CD4-positive, CD25-positive, alpha-beta regulatory T cell (primary cell): ENCODE data around the gene VASP. TPM values are rescaled to one million over a fixed set of nuclear protein-coding genes. Genes with fewer than 3 reads are reported as not detected.

Experiments
- ATAC-seq, 2 donors: fragments of 150-1000 bp; cut with Tn5 transposase; one replicate each; pipeline ENCODE4 v1.10.0; 2021; ENCODE audit warnings: low read depth in 2 of 2, moderate number of reproducible peaks in 2 of 2, moderate library complexity in 1 of 2
- DNase-seq, 3 donors: peaks; one replicate each; pipeline versions ENCODE4 v3.0.0 to v3.0.0-alpha.2; 2012 to 2022; ENCODE audit warnings: mixed read lengths in 1 of 3
- H3K27ac ChIP-seq: one replicate; pipeline ENCODE4 v1.7.0; 2013; ENCODE audit warnings: mild to moderate bottlenecking, low read length; ENCODE audit not compliant: insufficient read depth, poor library complexity, severe bottlenecking
- H3K27me3 ChIP-seq: one replicate; pipeline ENCODE4 v1.7.0; 2013; ENCODE audit warnings: low read length; ENCODE audit not compliant: control insufficient read depth, insufficient read depth
- H3K36me3 ChIP-seq: one replicate; pipeline ENCODE4 v1.7.0; 2013; ENCODE audit warnings: mild to moderate bottlenecking, low read length, moderate library complexity; ENCODE audit not compliant: control insufficient read depth, insufficient read depth
- H3K4me1 ChIP-seq: 2 replicates; pipeline ENCODE4 v1.7.0; 2013; ENCODE audit warnings: mild to moderate bottlenecking, low read length; ENCODE audit not compliant: insufficient read depth, control insufficient read depth, poor library complexity, severe bottlenecking
- H3K4me3 ChIP-seq: one replicate; pipeline ENCODE4 v1.7.0; 2013; ENCODE audit warnings: low read depth, mild to moderate bottlenecking, low read length, moderate library complexity
- H3K9me3 ChIP-seq, 2 experiments: 1 replicate in 1 of 2; 2 replicates in 1 of 2; pipeline ENCODE4 v1.7.0; 2013; ENCODE audit warnings: low read length in 2 of 2, mild to moderate bottlenecking in 1 of 2, moderate library complexity in 1 of 2; ENCODE audit not compliant: control insufficient read depth in 2 of 2
- H3K27ac Mint-ChIP-seq, 3 donors: one replicate each; pipeline ENCODE4 v1.8.0; 2020 to 2022; ENCODE audit warnings: mild to moderate bottlenecking in 3 of 3, mixed read lengths in 3 of 3, moderate library complexity in 2 of 3
- H3K27me3 Mint-ChIP-seq: one replicate; pipeline ENCODE4 v1.8.0; 2022; ENCODE audit warnings: mild to moderate bottlenecking, mixed read lengths
- H3K36me3 Mint-ChIP-seq: one replicate; pipeline ENCODE4 v1.8.0; 2020; ENCODE audit warnings: mixed read lengths
- H3K4me1 Mint-ChIP-seq, 4 donors: one replicate each; pipeline ENCODE4 v1.8.0; 2020 to 2022; ENCODE audit warnings: mixed read lengths in 4 of 4, mild to moderate bottlenecking in 1 of 4
- H3K4me3 Mint-ChIP-seq, 4 donors: one replicate each; pipeline ENCODE4 v1.8.0; 2020 to 2022; ENCODE audit warnings: mild to moderate bottlenecking in 4 of 4, mixed read lengths in 4 of 4, moderate library complexity in 3 of 4
- H3K9me3 Mint-ChIP-seq, 7 donors: one replicate each; pipeline ENCODE4 v1.8.0; 2020 to 2022; ENCODE audit warnings: mixed read lengths in 7 of 7, mild to moderate bottlenecking in 3 of 7, moderate library complexity in 2 of 7
- polyA plus RNA-seq, 4 donors: library from polyadenylated mRNA; unstranded; fragments of 300-500 nt; fragmentation: Illumina TruSeq; gene quantifications; one replicate each; pipeline ENCODE4 v1.2.3, GENCODE V29; 2021
- total RNA-seq: library from RNA; stranded (reverse); gene quantifications from one replicate; pipeline ENCODE4 v1.2.3, GENCODE V29; 2022

The VASP gene
- total and polyA plus RNA-seq, 5 donors from 2014 or later, result 40.3 to 115 (median 50.5) TPM

GRCh38 chr19:45471111-45471930, 36.0 kb upstream of the VASP start:
- Histone ChIP-seq H3K36me3 (peaks cover 17% of the 10 kb centered on the region), H3K4me1 (peaks cover 34% of the 10 kb centered on the region), H3K4me3 (peak overlapping the region; percentile 31), H3K27me3 (no peaks in the 10 kb centered on the region), H3K9me3 (no peaks in the 10 kb centered on the region), H3K27ac (no peak overlapping the region)
- peaks cover 0 to 6% (median 0%) of the 10 kb centered on the region in 7 donors for H3K9me3 Mint-ChIP-seq
- peaks cover 2 to 37% (median 20%) of the 10 kb centered on the region in 4 donors for H3K4me1 Mint-ChIP-seq
- peaks cover 17% of the 10 kb centered on the region for H3K27me3 Mint-ChIP-seq
- no peaks in the 10 kb centered on the region for H3K36me3 Mint-ChIP-seq
- DNase-seq (no peak), ATAC-seq (no peak)
- H3K4me3 Mint-ChIP-seq, result peak overlapping the region; percentile 7 to 95 (median 71)
- peak overlapping the region in 1 of 3 donors; percentile 87 for H3K27ac Mint-ChIP-seq

DNA sequence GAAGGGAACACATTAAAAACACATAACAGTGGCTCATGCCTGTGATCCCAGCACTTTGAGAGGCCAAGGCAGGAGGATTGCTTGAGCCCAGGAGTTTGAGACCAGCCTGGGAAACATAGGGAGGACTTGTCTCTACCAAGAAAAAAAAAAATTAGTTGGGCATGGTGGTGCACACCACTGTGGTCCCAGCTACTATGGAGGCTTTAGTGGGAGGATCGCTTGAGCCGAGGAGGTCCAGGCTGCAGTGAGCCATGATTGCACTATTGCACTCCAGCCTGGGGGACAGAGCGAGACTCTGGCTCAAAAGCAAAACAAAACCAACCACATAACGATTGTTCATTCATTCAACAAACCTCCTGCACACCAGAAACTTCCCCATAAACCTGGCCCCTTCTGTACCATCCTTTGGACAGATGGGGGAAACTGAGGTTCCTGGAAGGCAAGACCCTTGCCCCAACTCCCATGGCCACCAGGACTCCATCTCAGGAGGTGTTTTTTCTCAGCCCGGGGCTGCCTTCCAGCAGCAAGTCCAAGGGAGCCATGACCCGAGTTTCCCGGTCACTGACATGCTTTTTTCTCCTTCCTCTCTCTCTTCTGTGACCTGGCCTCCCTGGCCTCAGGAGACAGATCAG, 35.2 kb upstream of the VASP start:
- Mint-ChIP-seq H3K9me3 (peaks cover 0 to 7% (median 0%) of the 10 kb centered on the region in 7 donors), H3K27me3 (peaks cover 13% of the 10 kb centered on the region), H3K4me1 (peaks cover 3 to 40% (median 22%) of the 10 kb centered on the region in 4 donors), H3K4me3 (peak overlapping the region; percentile 7 to 95 (median 71)), H3K27ac (peak overlapping the region in 1 of 3 donors; percentile 87), H3K36me3 (no peaks in the 10 kb centered on the region)
- no peaks in the 10 kb centered on the region for H3K9me3 ChIP-seq
- peak in 1 of 3 donors; percentile 20 for DNase-seq
- H3K27ac ChIP-seq, result no peak overlapping the region
- no peak for ATAC-seq
- peaks cover 30% of the 10 kb centered on the region for H3K4me1 ChIP-seq
- peak overlapping the region; percentile 11 for H3K4me3 ChIP-seq
- peaks cover 17% of the 10 kb centered on the region for H3K36me3 ChIP-seq
- H3K27me3 ChIP-seq, result no peaks in the 10 kb centered on the region

DNA sequence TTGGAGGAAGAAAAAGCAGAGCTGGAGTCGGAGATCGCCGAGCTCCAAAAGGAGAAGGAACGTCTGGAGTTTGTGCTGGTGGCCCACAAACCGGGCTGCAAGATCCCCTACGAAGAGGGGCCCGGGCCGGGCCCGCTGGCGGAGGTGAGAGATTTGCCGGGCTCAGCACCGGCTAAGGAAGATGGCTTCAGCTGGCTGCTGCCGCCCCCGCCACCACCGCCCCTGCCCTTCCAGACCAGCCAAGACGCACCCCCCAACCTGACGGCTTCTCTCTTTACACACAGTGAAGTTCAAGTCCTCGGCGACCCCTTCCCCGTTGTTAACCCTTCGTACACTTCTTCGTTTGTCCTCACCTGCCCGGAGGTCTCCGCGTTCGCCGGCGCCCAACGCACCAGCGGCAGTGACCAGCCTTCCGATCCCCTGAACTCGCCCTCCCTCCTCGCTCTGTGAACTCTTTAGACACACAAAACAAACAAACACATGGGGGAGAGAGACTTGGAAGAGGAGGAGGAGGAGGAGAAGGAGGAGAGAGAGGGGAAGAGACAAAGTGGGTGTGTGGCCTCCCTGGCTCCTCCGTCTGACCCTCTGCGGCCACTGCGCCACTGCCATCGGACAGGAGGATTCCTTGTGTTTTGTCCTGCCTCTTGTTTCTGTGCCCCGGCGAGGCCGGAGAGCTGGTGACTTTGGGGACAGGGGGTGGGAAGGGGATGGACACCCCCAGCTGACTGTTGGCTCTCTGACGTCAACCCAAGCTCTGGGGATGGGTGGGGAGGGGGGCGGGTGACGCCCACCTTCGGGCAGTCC, 34.5 kb upstream of the VASP start:
- ATAC-seq (no peak), DNase-seq (peak in 2 of 3 donors; percentile 24 to 56)
- Histone ChIP-seq H3K36me3 (peaks cover 17% of the 10 kb centered on the region), H3K27me3 (no peaks in the 10 kb centered on the region), H3K4me1 (peaks cover 26% of the 10 kb centered on the region), H3K4me3 (no peak overlapping the region), H3K27ac (no peak overlapping the region), H3K9me3 (no peaks in the 10 kb centered on the region)
- Mint-ChIP-seq H3K4me1 (peaks cover 4 to 41% (median 22%) of the 10 kb centered on the region in 4 donors), H3K36me3 (no peaks in the 10 kb centered on the region), H3K4me3 (peak overlapping the region in 3 of 4 donors; percentile 51 to 90 (median 59)), H3K27me3 (peaks cover 7% of the 10 kb centered on the region), H3K27ac (peak overlapping the region in 1 of 3 donors; percentile 70), H3K9me3 (peaks cover 0 to 8% (median 0%) of the 10 kb centered on the region in 7 donors)

DNA sequence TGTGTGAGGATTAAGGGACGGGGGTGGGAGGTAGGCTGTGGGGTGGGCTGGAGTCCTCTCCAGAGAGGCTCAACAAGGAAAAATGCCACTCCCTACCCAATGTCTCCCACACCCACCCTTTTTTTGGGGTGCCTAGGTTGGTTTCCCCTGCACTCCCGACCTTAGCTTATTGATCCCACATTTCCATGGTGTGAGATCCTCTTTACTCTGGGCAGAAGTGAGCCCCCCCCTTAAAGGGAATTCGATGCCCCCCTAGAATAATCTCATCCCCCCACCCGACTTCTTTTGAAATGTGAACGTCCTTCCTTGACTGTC, 34.0 kb upstream of the VASP start:
- DNase-seq, result no peak
- H3K4me3 ChIP-seq, result no peak overlapping the region
- Mint-ChIP-seq H3K36me3 (no peaks in the 10 kb centered on the region), H3K4me1 (peaks cover 9 to 42% (median 27%) of the 10 kb centered on the region in 4 donors), H3K4me3 (peak overlapping the region in 1 of 4 donors; percentile 83), H3K27me3 (peaks cover 4% of the 10 kb centered on the region), H3K27ac (peak overlapping the region in 2 of 3 donors; percentile 38 to 89), H3K9me3 (peaks cover 0 to 8% (median 0%) of the 10 kb centered on the region in 7 donors)
- no peaks in the 10 kb centered on the region for H3K9me3 ChIP-seq
- peaks cover 17% of the 10 kb centered on the region for H3K36me3 ChIP-seq
- no peak overlapping the region for H3K27ac ChIP-seq
- no peak for ATAC-seq
- peaks cover 26% of the 10 kb centered on the region for H3K4me1 ChIP-seq
- no peaks in the 10 kb centered on the region for H3K27me3 ChIP-seq

DNA sequence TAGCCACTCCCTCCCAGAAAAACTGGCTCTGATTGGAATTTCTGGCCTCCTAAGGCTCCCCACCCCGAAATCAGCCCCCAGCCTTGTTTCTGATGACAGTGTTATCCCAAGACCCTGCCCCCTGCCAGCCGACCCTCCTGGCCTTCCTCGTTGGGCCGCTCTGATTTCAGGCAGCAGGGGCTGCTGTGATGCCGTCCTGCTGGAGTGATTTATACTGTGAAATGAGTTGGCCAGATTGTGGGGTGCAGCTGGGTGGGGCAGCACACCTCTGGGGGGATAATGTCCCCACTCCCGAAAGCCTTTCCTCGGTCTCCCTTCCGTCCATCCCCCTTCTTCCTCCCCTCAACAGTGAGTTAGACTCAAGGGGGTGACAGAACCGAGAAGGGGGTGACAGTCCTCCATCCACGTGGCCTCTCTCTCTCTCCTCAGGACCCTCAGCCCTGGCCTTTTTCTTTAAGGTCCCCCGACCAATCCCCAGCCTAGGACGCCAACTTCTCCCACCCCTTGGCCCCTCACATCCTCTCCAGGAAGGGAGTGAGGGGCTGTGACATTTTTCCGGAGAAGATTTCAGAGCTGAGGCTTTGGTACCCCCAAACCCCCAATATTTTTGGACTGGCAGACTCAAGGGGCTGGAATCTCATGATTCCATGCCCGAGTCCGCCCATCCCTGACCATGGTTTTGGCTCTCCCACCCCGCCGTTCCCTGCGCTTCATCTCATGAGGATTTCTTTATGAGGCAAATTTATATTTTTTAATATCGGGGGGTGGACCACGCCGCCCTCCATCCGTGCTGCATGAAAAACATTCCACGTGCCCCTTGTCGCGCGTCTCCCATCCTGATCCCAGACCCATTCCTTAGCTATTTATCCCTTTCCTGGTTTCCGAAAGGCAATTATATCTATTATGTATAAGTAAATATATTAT, 33.3 kb upstream of the VASP start:
- Histone ChIP-seq H3K4me3 (no peak overlapping the region), H3K36me3 (peaks cover 17% of the 10 kb centered on the region), H3K27ac (no peak overlapping the region), H3K4me1 (peaks cover 27% of the 10 kb centered on the region), H3K27me3 (no peaks in the 10 kb centered on the region), H3K9me3 (no peaks in the 10 kb centered on the region)
- DNase-seq, result peak in 2 of 3 donors; percentile 18 to 55
- peaks cover 9 to 41% (median 29%) of the 10 kb centered on the region in 4 donors for H3K4me1 Mint-ChIP-seq
- no peaks in the 10 kb centered on the region for H3K36me3 Mint-ChIP-seq
- peaks cover 0 to 8% (median 0%) of the 10 kb centered on the region in 7 donors for H3K9me3 Mint-ChIP-seq
- peaks cover 10% of the 10 kb centered on the region for H3K27me3 Mint-ChIP-seq
- H3K27ac Mint-ChIP-seq, result peak overlapping the region in 2 of 3 donors; percentile 47 to 89
- no peak for ATAC-seq
- H3K4me3 Mint-ChIP-seq, result peak overlapping the region in 1 of 4 donors; percentile 83

DNA sequence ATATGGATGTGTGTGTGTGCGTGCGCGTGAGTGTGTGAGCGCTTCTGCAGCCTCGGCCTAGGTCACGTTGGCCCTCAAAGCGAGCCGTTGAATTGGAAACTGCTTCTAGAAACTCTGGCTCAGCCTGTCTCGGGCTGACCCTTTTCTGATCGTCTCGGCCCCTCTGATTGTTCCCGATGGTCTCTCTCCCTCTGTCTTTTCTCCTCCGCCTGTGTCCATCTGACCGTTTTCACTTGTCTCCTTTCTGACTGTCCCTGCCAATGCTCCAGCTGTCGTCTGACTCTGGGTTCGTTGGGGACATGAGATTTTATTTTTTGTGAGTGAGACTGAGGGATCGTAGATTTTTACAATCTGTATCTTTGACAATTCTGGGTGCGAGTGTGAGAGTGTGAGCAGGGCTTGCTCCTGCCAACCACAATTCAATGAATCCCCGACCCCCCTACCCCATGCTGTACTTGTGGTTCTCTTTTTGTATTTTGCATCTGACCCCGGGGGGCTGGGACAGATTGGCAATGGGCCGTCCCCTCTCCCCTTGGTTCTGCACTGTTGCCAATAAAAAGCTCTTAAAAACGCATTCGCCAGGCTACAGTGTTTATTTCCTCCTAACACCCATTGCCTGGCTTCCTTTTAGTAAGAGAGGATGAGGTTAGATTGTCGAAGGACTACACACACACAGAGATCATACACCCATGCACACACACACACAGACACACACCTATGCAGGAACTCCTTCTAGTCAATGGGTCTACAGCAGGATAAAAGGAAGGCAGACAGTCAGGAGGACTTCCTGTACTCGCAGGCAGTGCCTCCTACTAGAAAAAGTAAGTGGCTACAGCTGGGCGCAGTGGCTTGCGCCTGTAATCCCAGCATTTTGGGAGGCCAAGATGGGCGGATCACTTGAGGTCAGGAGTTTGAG, 32.4 kb upstream of the VASP start:
- Histone ChIP-seq H3K27ac (no peak overlapping the region), H3K4me3 (no peak overlapping the region), H3K4me1 (peaks cover 18% of the 10 kb centered on the region), H3K36me3 (peaks cover 17% of the 10 kb centered on the region), H3K27me3 (no peaks in the 10 kb centered on the region), H3K9me3 (no peaks in the 10 kb centered on the region)
- Mint-ChIP-seq H3K27ac (peak overlapping the region in 1 of 3 donors; percentile 75), H3K4me1 (peaks cover 12 to 38% (median 28%) of the 10 kb centered on the region in 4 donors), H3K27me3 (peaks cover 8% of the 10 kb centered on the region), H3K4me3 (peak overlapping the region in 3 of 4 donors; percentile 24 to 84 (median 83)), H3K9me3 (peaks cover 0 to 2% (median 0%) of the 10 kb centered on the region in 7 donors), H3K36me3 (no peaks in the 10 kb centered on the region)
- DNase-seq (peak in 2 of 3 donors; percentile 19 to 61), ATAC-seq (no peak)
